HG02938 (cell line): ENCODE data around the gene IL19.

Experiments
- ATAC-seq: cut with Tn5 transposase; IDR thresholded peaks from one replicate; pipeline ENCODE4 v1.9.1; 2021; ENCODE audit warnings: mild to moderate bottlenecking, moderate library complexity; ENCODE audit not compliant: unreplicated experiment

The IL19 gene

DNA sequence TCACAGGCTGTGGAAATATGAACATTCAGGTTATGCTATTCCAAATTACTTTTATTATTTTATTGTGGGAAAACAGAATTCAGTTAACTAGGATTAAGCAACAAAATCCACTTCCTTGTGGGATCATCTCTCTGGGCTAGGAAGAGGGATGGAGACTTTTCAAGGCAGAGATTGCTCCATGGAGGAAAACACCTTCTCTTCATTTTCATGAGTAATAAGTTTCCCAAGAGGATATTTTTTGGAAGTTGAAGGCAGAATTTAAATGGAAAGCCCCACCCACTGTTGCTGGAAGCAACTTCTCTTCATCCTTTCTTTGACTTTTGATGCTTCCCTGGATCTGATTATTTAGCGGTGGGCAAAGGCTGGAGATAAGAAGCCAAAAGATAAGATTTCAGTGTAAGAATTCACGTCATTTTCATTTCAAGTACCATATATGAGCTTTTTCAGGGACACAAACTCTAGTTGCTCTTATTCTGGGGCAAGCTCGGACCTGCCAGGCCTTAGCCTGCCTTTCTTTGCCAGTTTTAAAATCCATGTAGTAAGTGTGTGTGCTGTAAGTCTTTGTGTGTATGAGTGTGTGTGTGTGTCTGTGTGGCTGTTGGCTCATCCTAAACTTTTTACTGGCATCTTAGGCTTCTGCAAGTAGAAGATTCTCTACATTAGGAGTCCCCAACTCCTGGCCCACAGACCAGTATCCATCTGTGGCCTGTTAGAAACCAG lies 114.9 kb downstream of the IL19 start:
- no peak for ATAC-seq

DNA sequence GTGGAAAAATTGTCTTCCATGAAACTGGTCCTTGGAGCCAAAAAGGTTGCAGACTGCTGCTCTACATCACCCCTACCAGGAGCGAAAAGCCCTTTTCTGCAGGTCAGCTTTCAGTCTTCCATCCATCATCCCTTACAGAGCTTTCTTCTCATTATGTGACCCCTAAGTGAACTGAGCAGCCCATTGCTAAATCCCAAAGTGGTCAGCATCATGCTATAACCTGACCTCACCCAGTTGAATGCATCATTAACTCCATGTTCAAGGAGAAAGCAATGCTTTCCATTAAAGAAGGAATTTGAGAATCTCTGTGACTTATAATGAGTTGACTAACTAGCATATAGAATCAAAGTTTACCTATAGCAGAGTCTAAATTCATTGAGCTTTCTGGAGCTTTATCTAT lies 116.3 kb downstream of the IL19 start:
- no peak for ATAC-seq

DNA sequence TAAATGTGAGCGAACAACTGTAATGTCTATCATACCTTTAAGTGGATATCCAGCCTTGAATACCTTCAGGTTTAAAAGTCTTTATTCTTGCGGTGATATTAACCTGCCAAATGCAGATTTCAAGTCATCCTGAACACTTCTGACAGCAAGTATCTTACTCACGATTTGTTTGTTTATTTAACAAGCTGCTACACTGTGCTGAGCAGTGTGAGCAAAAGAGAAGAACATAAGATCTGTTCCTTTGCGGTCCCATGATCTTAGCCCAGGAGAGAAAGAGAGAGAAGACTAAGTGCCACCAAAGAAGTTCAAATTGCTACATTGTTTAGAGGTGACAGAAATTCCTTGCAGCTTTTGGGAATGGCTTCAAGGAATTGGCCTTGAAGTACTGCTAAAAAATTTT lies 117.1 kb downstream of the IL19 start:
- ATAC-seq = no peak

DNA sequence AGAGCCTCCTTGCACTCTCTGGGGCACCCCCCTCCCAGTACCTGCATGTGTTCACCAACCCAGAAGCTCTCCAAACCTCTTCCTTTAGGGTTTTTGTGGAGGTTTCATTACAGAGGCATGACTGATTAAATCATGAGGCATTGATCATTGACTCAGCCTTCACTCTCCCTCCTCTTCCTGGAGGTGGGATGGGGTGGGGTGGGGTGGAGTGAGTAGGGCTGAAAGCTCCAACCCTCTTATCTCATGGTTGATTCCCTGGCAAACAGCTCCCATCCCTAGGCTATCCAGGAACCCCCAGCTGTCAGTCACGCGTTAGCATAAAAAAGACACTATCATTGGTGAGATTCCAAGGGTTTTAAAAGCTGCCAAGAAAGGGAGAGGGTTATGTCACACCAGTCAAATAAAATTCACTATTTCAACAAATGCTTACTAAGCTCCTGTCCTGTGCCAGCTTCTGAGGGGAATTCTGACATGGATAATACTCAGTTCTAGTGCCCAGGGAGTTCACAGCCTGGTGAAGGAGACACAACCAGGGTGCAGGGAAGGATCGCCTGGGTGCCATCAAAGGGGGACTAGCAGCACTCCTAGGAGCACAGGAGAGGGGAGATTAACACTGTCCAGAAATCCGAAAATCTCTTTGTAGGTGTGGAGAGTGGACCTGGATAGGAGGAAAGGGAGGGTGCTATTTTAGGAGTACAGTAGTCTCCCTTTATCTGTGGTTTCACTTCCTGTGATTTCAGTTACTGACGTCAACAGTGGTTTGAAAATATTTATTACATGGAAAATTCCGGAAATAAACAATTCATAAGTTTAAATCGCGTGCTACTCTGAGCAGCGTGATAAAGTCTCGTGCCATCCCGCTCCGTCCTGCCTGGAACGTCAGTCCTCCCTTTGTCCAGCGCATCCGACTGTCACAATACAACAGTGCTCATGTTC lies 119.8 kb downstream of the IL19 start:
- no peak for ATAC-seq

DNA sequence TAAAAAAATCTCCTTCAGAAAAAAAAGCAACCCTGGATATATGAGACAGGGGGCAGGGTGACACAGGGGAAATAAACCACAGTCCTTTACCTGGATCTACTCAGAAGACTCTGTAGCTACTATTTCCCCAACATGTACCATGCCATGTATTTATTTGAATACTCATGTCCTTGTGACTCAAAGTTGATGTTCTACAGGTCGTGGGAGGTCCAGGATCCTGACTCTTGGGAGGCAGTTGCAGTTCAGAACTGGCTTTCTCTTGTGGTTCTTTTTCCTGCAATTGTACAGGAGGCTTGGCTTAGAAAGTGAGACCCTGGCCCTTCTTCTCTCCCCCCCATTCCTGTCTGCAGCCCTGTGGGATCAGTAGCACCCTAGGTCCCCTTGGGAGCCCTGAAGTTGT lies 120.8 kb downstream of the IL19 start:
- ATAC-seq = no peak
